ENCODE results near the gene PROM1.

The PROM1 gene, protein sequence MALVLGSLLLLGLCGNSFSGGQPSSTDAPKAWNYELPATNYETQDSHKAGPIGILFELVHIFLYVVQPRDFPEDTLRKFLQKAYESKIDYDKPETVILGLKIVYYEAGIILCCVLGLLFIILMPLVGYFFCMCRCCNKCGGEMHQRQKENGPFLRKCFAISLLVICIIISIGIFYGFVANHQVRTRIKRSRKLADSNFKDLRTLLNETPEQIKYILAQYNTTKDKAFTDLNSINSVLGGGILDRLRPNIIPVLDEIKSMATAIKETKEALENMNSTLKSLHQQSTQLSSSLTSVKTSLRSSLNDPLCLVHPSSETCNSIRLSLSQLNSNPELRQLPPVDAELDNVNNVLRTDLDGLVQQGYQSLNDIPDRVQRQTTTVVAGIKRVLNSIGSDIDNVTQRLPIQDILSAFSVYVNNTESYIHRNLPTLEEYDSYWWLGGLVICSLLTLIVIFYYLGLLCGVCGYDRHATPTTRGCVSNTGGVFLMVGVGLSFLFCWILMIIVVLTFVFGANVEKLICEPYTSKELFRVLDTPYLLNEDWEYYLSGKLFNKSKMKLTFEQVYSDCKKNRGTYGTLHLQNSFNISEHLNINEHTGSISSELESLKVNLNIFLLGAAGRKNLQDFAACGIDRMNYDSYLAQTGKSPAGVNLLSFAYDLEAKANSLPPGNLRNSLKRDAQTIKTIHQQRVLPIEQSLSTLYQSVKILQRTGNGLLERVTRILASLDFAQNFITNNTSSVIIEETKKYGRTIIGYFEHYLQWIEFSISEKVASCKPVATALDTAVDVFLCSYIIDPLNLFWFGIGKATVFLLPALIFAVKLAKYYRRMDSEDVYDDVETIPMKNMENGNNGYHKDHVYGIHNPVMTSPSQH

DNA sequence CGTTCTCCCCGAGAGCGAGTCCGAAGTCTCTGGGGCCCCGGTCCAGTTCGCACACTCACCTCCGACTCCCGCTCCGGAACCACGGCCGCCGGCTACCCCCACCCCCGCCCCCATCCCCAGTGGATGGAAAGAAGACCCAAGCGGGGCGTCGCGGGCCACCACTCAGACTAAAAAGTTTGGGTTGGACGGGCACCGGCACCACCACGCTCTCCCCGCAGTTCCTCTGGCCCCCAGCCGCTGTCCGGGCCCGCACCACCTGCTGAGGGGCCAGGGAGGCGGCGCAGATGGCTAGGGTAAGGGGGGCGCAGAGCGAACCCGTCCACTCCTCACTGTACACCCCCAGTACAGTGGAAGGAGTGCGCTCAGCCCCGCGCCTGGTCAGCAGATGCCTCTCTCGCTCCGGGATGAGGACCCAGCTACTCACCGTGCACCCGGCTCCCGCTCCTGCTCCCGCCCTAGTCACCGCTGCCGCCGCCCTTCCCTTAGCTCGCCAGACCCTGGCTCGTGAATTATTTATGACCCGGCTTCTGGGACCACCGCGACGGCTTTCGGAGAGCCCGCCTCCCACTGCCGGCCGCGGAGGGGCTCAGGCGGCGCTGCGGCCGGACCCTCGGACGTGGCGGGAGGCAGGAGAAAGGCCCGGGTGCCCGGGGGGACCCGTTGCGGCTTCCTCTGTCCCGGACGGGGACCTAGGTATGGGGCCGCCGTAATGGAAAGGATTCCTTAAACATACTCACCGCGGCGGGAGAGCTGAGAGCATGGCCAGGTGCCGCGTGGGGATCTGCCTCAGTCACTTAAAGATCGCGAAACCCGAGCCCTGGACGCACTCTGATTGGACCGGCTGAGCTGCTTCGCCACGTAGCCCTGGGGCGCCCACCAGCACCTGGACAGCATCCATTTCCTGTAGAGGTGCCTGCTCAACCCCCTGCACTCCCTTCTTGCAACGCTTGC, at the start of gene PROM1:
Gene PROM1 (minus strand): TSS at position 783 of the 951 bp plus-strand sequence. CDS start 8,117 bp downstream, outside the sequence.
- no peak for DNase-seq
- TF ChIP-seq POLR2A (IDR thresholded peaks at IDR 0.05; ENCODE audit: low read length), result no peak
- TF ChIP-seq GATA1 (IDR thresholded peaks at IDR 0.05; ENCODE audit: low read depth, low read length), result no peak

GRCh38 chr4:16133406-16133805, 49.6 kb upstream of the PROM1 start:
- TF ChIP-seq POLR2A (IDR thresholded peaks at IDR 0.05; ENCODE audit: low read length), result no peak
- TF ChIP-seq GATA1 (IDR thresholded peaks at IDR 0.05; ENCODE audit: low read depth, low read length), result no peak
- no peak for DNase-seq

DNA sequence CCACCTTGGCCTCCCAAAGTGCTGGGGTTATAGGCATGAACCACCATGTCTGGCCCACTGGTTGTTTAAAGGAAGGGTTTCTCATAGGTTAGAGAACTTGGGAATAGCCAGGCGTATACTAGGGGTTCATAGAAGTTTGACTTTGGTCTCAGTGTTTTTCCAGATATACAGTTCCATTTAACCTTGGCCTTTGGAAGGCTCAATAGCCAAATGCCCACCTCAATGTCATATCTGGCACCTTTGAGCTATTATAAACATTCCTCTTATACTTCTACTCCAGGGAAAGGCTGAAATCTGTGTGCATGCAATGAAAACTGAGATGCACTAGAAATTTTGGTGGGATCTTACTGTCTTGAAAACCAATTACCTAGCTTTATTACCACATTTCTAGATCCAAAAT, 47.5 kb upstream of the PROM1 start:
- TF ChIP-seq POLR2A (IDR thresholded peaks at IDR 0.05; ENCODE audit: low read length), result no peak
- TF ChIP-seq GATA1 (IDR thresholded peaks at IDR 0.05; ENCODE audit: low read depth, low read length), result no peak
- DNase-seq, result no peak

GRCh38 chr4:16129336-16129735, 45.5 kb upstream of the PROM1 start:
- no peak for TF ChIP-seq POLR2A (IDR thresholded peaks at IDR 0.05; ENCODE audit: low read length)
- TF ChIP-seq GATA1 (IDR thresholded peaks at IDR 0.05; ENCODE audit: low read depth, low read length), result no peak
- DNase-seq, result peak; percentile 13 to 69

DNA sequence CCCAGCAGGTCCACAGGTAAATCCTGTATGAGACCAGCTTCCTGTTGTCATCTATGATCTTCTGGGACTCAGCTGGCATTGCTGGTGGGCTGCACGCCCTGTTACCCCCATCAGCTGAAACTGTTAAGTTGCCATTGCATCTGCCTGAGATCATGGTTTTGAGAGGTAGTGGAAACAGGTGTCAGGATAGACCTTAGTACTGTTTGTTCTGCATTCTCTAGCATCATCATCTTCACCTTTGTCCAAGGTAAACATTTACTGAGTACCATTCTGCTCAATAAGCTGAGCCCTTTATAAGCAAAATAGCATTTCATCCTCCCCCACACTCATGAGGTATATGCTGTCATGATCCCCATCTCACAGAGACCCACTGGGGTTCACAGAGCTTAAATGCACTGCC, 42.9 kb upstream of the PROM1 start:
- no peak for DNase-seq
- TF ChIP-seq POLR2A (IDR thresholded peaks at IDR 0.05; ENCODE audit: low read length), result no peak
- no peak for TF ChIP-seq GATA1 (IDR thresholded peaks at IDR 0.05; ENCODE audit: low read depth, low read length)

DNA sequence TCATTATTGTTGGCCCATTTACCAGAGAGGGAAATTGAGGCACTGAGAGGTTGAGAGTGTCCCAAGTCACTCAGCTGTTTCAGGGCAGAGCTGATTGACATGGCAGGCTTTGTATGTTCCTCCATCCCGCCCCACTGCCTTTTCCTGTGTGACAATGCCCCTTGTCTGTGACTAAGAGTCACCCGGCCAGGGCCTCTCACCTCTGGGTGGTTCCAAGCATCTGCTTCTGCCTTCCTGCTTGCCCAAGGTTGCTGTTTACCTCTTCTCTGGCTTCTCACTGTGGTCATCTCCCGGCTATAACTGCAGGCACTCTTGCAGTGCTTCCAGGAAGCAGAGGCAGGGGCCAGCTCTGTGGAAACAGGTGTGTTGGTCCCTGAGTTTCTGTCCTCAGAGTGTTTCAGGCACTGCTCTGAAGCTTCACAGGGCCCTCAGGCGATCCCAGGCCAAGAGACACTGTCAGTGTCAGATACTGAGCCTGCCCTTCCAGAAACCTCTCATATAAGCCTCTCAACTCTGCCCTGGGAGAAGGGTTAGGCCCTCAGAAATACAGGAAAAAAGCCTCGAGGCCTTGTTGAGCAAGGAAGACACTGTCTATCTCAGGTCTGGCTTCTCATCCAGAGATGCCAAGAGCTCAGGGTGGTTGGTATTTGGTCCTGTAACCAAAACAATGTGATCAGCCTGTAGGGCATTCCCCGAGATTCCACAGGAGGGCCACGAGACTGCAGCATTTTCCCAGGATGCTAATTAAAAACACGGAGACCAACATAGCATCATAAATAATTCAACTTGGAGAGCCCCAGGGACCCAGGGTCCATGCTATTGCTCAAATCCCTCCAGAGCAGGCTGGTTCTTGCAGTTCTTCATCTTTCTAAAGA, 42.0 kb upstream of the PROM1 start:
- no peak for DNase-seq
- no peak for TF ChIP-seq GATA1 (IDR thresholded peaks at IDR 0.05; ENCODE audit: low read depth, low read length)
- TF ChIP-seq POLR2A (IDR thresholded peaks at IDR 0.05; ENCODE audit: low read length), result no peak

DNA sequence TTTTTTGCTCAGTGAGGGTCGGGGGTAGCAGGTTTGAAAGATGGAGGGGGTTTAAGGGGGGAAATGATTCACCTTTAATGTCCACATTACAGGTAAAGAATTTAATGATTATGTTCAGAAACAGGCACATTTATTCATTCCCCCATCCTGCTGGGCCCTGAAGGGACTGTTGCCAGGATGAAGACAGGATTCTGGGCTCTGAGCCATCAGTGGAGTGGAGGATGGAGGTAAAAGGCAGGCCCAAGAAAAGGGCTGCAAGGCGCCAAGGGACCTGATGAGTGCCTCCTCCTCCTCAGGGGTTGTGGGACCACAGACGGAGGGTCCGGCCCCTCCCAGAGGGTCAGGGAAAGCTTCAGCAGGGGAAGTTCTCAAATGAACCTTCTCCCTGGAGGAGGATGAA, 40.4 kb upstream of the PROM1 start:
- TF ChIP-seq POLR2A (IDR thresholded peaks at IDR 0.05; ENCODE audit: low read length) (no peak), GATA1 (IDR thresholded peaks at IDR 0.05; ENCODE audit: low read depth, low read length) (no peak)

GRCh38 chr4:16123356-16124084, 39.7 kb upstream of the PROM1 start:
- no peak for TF ChIP-seq POLR2A (IDR thresholded peaks at IDR 0.05; ENCODE audit: low read length)
- TF ChIP-seq GATA1 (IDR thresholded peaks at IDR 0.05; ENCODE audit: low read depth, low read length), result no peak
- DNase-seq, result no peak

More for the DNA sequence above, 40.4 kb upstream of the PROM1 start:
- DNase-seq, result no peak

- DNase-seq, result no peak
- TF ChIP-seq POLR2A (IDR thresholded peaks at IDR 0.05; ENCODE audit: low read length) (no peak), GATA1 (IDR thresholded peaks at IDR 0.05; ENCODE audit: low read depth, low read length) (no peak)
Measured at GRCh38 chr4:16122784-16123183, 39.0 kb upstream of the PROM1 start.

DNA sequence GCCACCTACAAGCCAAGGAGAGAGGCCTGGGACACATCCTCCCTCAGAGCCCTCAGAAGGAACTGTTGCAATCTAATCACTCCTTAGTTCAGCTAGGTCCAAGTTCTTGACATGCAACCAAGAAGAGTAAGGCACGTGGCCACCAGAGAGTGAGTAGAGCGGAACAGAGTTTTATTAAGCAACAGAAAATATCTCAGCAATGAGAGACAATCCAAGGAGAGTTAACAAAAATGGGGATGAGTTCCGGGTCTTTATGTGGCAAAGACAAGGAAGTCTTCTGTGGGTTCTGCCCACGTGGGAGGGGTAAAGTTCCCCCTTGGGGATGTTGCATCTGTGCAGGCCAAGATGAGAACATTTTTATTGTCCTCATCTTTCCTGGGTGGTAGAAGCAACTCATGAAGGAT, 38.5 kb upstream of the PROM1 start:
- no peak for DNase-seq
- no peak for TF ChIP-seq POLR2A (IDR thresholded peaks at IDR 0.05; ENCODE audit: low read length)
- no peak for TF ChIP-seq GATA1 (IDR thresholded peaks at IDR 0.05; ENCODE audit: low read depth, low read length)

DNA sequence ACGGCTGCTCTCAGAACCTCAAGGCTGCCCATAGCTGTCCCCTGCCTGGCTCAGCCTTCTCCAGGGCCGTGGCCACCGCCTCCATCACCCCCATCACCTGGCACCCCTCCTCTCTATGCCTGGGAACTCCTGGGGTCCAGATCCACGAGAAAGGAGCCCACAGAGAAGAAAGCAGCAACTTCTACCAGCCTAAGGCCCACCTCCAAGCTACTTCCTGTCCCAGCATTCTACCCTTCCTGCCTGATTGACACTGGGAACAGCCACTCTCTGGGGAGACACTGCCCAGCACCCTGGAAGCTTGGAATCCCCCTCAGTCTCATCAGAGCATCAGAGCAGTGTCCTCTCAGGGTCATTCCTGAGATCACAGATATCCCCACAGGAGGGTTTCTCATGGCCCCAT, 36.9 kb upstream of the PROM1 start:
- DNase-seq, result peak in 1 of 2 experiments; percentile 2
- TF ChIP-seq GATA1 (IDR thresholded peaks at IDR 0.05; ENCODE audit: low read depth, low read length), result no peak
- TF ChIP-seq POLR2A (IDR thresholded peaks at IDR 0.05; ENCODE audit: low read length), result no peak

DNA sequence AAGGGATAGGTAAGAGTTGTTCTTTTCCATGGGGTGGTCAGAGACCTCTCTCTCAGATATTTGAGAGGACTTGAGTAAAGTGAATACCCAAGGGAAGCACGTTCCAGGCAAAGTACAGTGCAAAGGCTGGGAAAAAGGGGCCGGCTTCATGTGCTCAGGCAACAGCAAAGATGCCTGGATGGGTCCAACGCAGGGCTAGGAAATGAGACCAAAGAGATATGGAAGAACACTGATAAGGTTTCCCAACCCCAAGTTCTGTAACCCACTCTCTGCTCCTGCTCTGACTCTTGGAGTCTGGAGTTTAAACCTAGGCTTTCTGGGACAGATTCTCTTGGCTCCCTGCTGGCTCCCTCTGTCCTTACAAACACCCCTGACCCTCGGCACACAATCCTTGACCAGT, 36.2 kb upstream of the PROM1 start:
- no peak for TF ChIP-seq POLR2A (IDR thresholded peaks at IDR 0.05; ENCODE audit: low read length)
- no peak for TF ChIP-seq GATA1 (IDR thresholded peaks at IDR 0.05; ENCODE audit: low read depth, low read length)
- no peak for DNase-seq
